Spleen (tissue), 11 donors: ENCODE results near the gene PRIMPOL. TPM values are rescaled to one million over a fixed set of nuclear protein-coding genes. Genes with fewer than 3 reads are reported as not detected.

ENCODE experiments used
- DNase-seq: peaks from one replicate; pipeline ENCODE4 v3.0.0-alpha.2; 2020
- H3K27ac ChIP-seq, 8 donors: fragments of 200-600 bp; sonication (generic) in 7 of 8; 1 replicate in 4 of 8; 2 replicates in 4 of 8; pipeline versions ENCODE4 v1.5.0 to v1.8.0; 2016 to 2021; ENCODE audit warnings: inconsistent platforms in 4 of 8, mild to moderate bottlenecking in 4 of 8, moderate library complexity in 1 of 8
- H3K27me3 ChIP-seq, 7 donors: fragments of 200-600 bp; sonication (generic) in 6 of 7; replicated peaks in 1 of 7; 1 replicate in 4 of 7; 2 replicates in 3 of 7; pipeline versions ENCODE4 v1.5.0 to v1.8.0; 2016 to 2021; ENCODE audit warnings: inconsistent platforms in 3 of 7, mild to moderate bottlenecking in 1 of 7
- H3K36me3 ChIP-seq, 6 donors: fragments of 200-600 bp; sonication (generic) in 5 of 6; 1 replicate in 4 of 6; 2 replicates in 2 of 6; pipeline versions ENCODE4 v1.5.0 to v1.8.0; 2016 to 2021; ENCODE audit warnings: inconsistent platforms in 2 of 6
- H3K4me1 ChIP-seq, 6 donors: fragments of 200-600 bp; sonication (generic) in 5 of 6; 1 replicate in 3 of 6; 2 replicates in 3 of 6; pipeline versions ENCODE4 v1.5.0 to v1.8.0; 2016 to 2021; ENCODE audit warnings: inconsistent platforms in 3 of 6
- H3K4me3 ChIP-seq, 8 donors: fragments of 200-600 bp; sonication (generic) in 7 of 8; 1 replicate in 4 of 8; 2 replicates in 4 of 8; pipeline versions ENCODE4 v1.5.0 to v1.8.0; 2016 to 2021; ENCODE audit warnings: inconsistent platforms in 4 of 8, mild to moderate bottlenecking in 4 of 8, moderate library complexity in 2 of 8
- H3K9me3 ChIP-seq, 8 donors: fragments of 200-600 bp; sonication (generic) in 7 of 8; 1 replicate in 4 of 8; 2 replicates in 4 of 8; pipeline versions ENCODE4 v1.5.0 to v1.8.0; 2016 to 2021; ENCODE audit warnings: inconsistent platforms in 4 of 8
- CTCF ChIP-seq, 11 experiments: fragments of 200-600 bp in 7 of 11; fragments of 450-650 bp in 4 of 11; sonication (generic) in 4 of 11; IDR thresholded peaks in 8 of 11; conservative IDR thresholded peaks in 3 of 11; 1 replicate in 7 of 11; 2 replicates in 4 of 11; pipeline versions ENCODE4 v1.4.0 to v1.8.0; 2016 to 2021; ENCODE audit warnings: antibody characterized with exemption in 11 of 11, inconsistent platforms in 4 of 11, mild to moderate bottlenecking in 1 of 11
- POLR2A ChIP-seq, 3 donors: fragments of 450-650 bp; IDR thresholded peaks; one replicate each; pipeline ENCODE4 v1.5.1; 2017; ENCODE audit warnings: antibody characterized with exemption in 3 of 3, mild to moderate bottlenecking in 1 of 3
- POLR2AphosphoS5 ChIP-seq, 3 donors: sonication (generic); formaldehyde crosslinking; IDR thresholded peaks; one replicate each; pipeline ENCODE4 v1.5.1; 2017; ENCODE audit warnings: antibody characterized with exemption in 3 of 3
- WGBS, 5 donors: extraction: QIAGEN DNeasy Blood & Tissue Kit in 3 of 5; methylation state at CpG; one replicate each; pipeline versions ENCODE4 v1.1.5 to v1.1.7; 2013 to 2018; 5-methylcytosine and 5-hydroxymethylcytosine counted together
- intact Hi-C: fragments of 100-400 bp; cut with DNase I; formaldehyde crosslinking; loops from one replicate; pipeline ENCODE4 v1.15.0; 2023; ENCODE audit warnings: low total_unique reads
- polyA plus RNA-seq, 3 donors: library from polyadenylated mRNA; stranded (reverse); fragments of 200-250 nt; gene quantifications; one replicate each; pipeline ENCODE4 v1.2.1, GENCODE V29; 2013
- total RNA-seq, 7 donors: library from RNA; depleted of rRNA in 3 of 7; stranded (reverse); fragments of >200 nt in 3 of 7; fragmentation: NEBNext Ultra II Directional in 4 of 7; extraction: Animal tissue kit (Norgen Biotek cat#: 25700) in 4 of 7; gene quantifications; one replicate each; pipeline versions ENCODE4 v1.1.0 to v1.2.1, GENCODE V29; 2016 to 2021
- donor health status: healthy with polysubstance abuse.
- donor health status: DM: no; HTN: no; CAD: no; lungs with moderate emphysema.
- donor health status: DM: no; HTN: no; CAD: no.
- donor health status: Bipolar disorder and iron deficiency.
- donor health status: healthy.
- donor health status: DM: no; HTN: no; CAD: no.
- donor health status: DM: yes; HTN: yes; CAD: no.

PRIMPOL gene
- total and polyA plus RNA-seq, 10 donors = 17.0 to 46.7 (median 25.8) TPM

- no peak for DNase-seq
- WGBS, 5 donors = 88 to 95% (median 92%) methylated on average over 5 of the region's 5 CpGs
- TF ChIP-seq CTCF (IDR thresholded peaks at IDR 0.05 in 8 of 11, conservative IDR thresholded peaks at IDR 0.05 in 3 of 11) (no peak), POLR2AphosphoS5 (IDR thresholded peaks at IDR 0.05) (no peak), POLR2A (IDR thresholded peaks at IDR 0.05) (no peak)
- no peak overlapping the region for H3K4me3 ChIP-seq
- H3K27ac ChIP-seq = no peak overlapping the region
- H3K9me3 ChIP-seq = no peaks in the 10 kb centered on the region
- intact Hi-C loops = loop anchor here (10.0 kb wide), 1 partner anchor 97 kb away; no protein-coding TSS in a partner anchor
- peaks cover 0 to 85% (median 17%) of the 10 kb centered on the region in 6 donors for H3K36me3 ChIP-seq
- H3K4me1 ChIP-seq = peaks cover 23 to 87% (median 67%) of the 10 kb centered on the region in 6 donors
- no peaks in the 10 kb centered on the region for H3K27me3 ChIP-seq
Observed at GRCh38 chr4:184641451-184641850, 8.1 kb upstream of the PRIMPOL start.

- no peak for TF ChIP-seq POLR2AphosphoS5 (IDR thresholded peaks at IDR 0.05)
- no peak for TF ChIP-seq CTCF (IDR thresholded peaks at IDR 0.05 in 8 of 11, conservative IDR thresholded peaks at IDR 0.05 in 3 of 11)
- TF ChIP-seq POLR2A (IDR thresholded peaks at IDR 0.05) = no peak
- WGBS, 5 donors = 61 to 85% (median 80%) methylated on average over 1 of the region's 1 CpG
- Histone ChIP-seq H3K27me3 (no peaks in the 10 kb centered on the region), H3K4me3 (no peak overlapping the region), H3K4me1 (peaks cover 38 to 98% (median 79%) of the 10 kb centered on the region in 6 donors), H3K27ac (peak overlapping the region in 1 of 8 donors; percentile 52), H3K36me3 (peaks cover 0 to 71% (median 0%) of the 10 kb centered on the region in 6 donors), H3K9me3 (no peaks in the 10 kb centered on the region)
- no peak for DNase-seq
- intact Hi-C loops = loop anchor here (10.0 kb wide), 1 partner anchor 99 kb away; no protein-coding TSS in a partner anchor
Observed at GRCh38 chr4:184643731-184644130, 5.8 kb upstream of the PRIMPOL start.

GRCh38 chr4:184644553-184645307 lies 4.8 kb upstream of the PRIMPOL start:
- intact Hi-C loops = loop anchor here (10.0 kb wide), 1 partner anchor 100 kb away; no protein-coding TSS in a partner anchor
- 78 to 86% (median 83%) methylated on average over 8 to 9 of the region's 9 CpGs for WGBS, 5 donors
- Histone ChIP-seq H3K4me1 (peaks cover 38 to 89% (median 73%) of the 10 kb centered on the region in 6 donors), H3K9me3 (no peaks in the 10 kb centered on the region), H3K36me3 (peaks cover 0 to 62% (median 0%) of the 10 kb centered on the region in 6 donors), H3K27me3 (no peaks in the 10 kb centered on the region), H3K27ac (peak overlapping the region in 4 of 8 donors; percentile 2 to 52 (median 21)), H3K4me3 (no peak overlapping the region)
- TF ChIP-seq CTCF (IDR thresholded peaks at IDR 0.05 in 8 of 11, conservative IDR thresholded peaks at IDR 0.05 in 3 of 11) = no peak
- TF ChIP-seq POLR2A (IDR thresholded peaks at IDR 0.05) = no peak
- TF ChIP-seq POLR2AphosphoS5 (IDR thresholded peaks at IDR 0.05) = no peak
- no peak for DNase-seq
